Measurements from ENCODE around the gene FAIM2.

FAIM2 gene

DNA sequence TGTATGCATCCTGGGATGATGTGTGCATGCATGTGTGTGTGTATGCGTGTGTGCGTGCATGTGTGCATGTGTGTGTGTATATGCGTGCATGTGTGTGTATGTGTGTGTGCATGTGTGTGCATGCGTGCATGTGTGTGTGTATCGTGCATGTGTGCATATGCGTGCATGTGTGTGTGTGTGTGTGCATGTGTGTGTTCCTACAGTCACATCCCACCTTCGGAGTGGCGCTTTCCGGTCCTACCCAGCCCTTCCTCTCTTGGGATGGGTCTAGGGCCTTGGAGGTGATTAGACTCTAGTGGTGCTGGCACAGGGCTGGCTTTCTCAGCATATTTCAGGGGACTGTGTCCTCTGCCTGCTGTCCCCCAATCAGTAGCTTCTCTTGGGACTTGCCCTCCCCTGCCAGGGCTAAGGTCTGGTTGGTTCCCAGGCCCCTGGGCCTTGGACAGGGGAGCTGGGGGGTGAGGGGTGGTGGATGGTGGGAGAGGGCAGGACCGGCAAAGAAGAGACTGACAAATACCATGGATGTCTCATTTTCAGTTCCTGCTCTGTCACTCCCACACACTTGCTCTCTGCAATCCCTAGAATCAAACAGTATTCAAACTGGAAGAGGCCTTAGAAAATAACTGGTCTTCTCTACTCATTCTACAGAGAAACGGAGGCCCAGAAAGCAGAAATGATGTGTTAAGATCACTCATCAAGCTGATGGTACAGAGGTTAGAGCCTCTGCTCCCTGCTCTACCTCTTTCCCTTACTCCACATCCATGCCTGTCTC, 21.9 kb upstream of the FAIM2 start:
- Histone ChIP-seq H3K27me3 (ENCODE audit: control insufficient read depth, insufficient read depth, low read length) (no peaks in the 10 kb centered on the region), H3K36me3 (ENCODE audit: control insufficient read depth, insufficient read depth, low read length) (no peaks in the 10 kb centered on the region), H3K4me3 (ENCODE audit: low read length) (no peak overlapping the region), H3K4me1 (ENCODE audit: control insufficient read depth, insufficient read depth, low read length) (peaks cover 1% of the 10 kb centered on the region; the same call in 1 of the 2 replicates), H3K9me3 (ENCODE audit: control insufficient read depth, insufficient read depth, low read length) (no peaks in the 10 kb centered on the region), H3K27ac (ENCODE audit: low read length) (no peak overlapping the region)
- no CpG with 5 or more reads among the region's 11 CpGs for WGBS (ENCODE audit: insufficient coverage, insufficient read length)
- DNase-seq (ENCODE audit: low read depth, low spot score): no peak

DNA sequence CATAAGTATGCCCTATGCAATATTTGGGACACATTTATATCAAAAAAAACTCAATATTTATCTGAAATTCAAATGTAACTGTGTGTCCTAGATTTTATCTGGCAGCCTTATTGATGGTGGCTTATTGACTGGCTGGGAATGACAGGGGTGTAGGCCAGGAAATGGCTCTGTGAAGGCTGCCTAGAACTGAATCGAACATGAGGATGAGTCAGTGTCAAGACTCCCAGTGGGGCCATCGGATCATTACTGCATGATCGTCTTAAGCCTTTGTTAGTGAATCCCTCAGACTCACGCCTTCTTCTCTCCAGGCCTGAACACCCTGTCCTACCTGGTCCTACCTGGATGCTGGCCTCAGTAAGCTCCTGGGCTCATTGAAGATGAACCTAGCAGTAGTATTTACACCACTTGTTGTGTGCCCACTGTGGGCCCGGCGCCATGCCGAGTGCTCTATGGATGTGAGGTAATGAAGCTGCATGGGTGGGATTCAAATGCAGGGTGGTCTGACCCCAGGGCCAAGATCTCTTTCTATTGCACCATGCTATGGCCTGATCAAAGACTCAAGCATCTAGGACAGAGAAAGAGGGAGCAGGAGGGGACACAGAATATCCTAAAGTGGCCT, 21.0 kb upstream of the FAIM2 start:
- no peaks in the 10 kb centered on the region for H3K9me3 ChIP-seq (ENCODE audit: control insufficient read depth, insufficient read depth, low read length)
- no CpG with 5 or more reads among the region's 7 CpGs for WGBS (ENCODE audit: insufficient coverage, insufficient read length)
- H3K27me3 ChIP-seq (ENCODE audit: control insufficient read depth, insufficient read depth, low read length): no peaks in the 10 kb centered on the region
- no peak overlapping the region for H3K4me3 ChIP-seq (ENCODE audit: low read length)
- no peaks in the 10 kb centered on the region for H3K36me3 ChIP-seq (ENCODE audit: control insufficient read depth, insufficient read depth, low read length)
- no peak for DNase-seq (ENCODE audit: low read depth, low spot score)
- no peak overlapping the region for H3K27ac ChIP-seq (ENCODE audit: low read length)
- peaks cover 1% of the 10 kb centered on the region; the same call in 1 of the 2 replicates for H3K4me1 ChIP-seq (ENCODE audit: control insufficient read depth, insufficient read depth, low read length)

GRCh38 chr12:49923880-49924556, 20.3 kb upstream of the FAIM2 start:
- Histone ChIP-seq H3K27ac (ENCODE audit: low read length) (no peak overlapping the region), H3K9me3 (ENCODE audit: control insufficient read depth, insufficient read depth, low read length) (no peaks in the 10 kb centered on the region), H3K27me3 (ENCODE audit: control insufficient read depth, insufficient read depth, low read length) (no peaks in the 10 kb centered on the region), H3K36me3 (ENCODE audit: control insufficient read depth, insufficient read depth, low read length) (no peaks in the 10 kb centered on the region), H3K4me1 (ENCODE audit: control insufficient read depth, insufficient read depth, low read length) (peaks cover 1% of the 10 kb centered on the region; the same call in 1 of the 2 replicates), H3K4me3 (ENCODE audit: low read length) (no peak overlapping the region)
- no peak for DNase-seq (ENCODE audit: low read depth, low spot score)
- WGBS (ENCODE audit: insufficient coverage, insufficient read length): no CpG with 5 or more reads among the region's 15 CpGs

GRCh38 chr12:49923035-49923644, 19.4 kb upstream of the FAIM2 start:
- DNase-seq (ENCODE audit: low read depth, low spot score): no peak
- H3K4me1 ChIP-seq (ENCODE audit: control insufficient read depth, insufficient read depth, low read length): peaks cover 1% of the 10 kb centered on the region; the same call in 1 of the 2 replicates
- H3K27ac ChIP-seq (ENCODE audit: low read length): no peak overlapping the region
- no peaks in the 10 kb centered on the region for H3K36me3 ChIP-seq (ENCODE audit: control insufficient read depth, insufficient read depth, low read length)
- no peaks in the 10 kb centered on the region for H3K9me3 ChIP-seq (ENCODE audit: control insufficient read depth, insufficient read depth, low read length)
- no CpG with 5 or more reads among the region's 7 CpGs for WGBS (ENCODE audit: insufficient coverage, insufficient read length)
- no peak overlapping the region for H3K4me3 ChIP-seq (ENCODE audit: low read length)
- H3K27me3 ChIP-seq (ENCODE audit: control insufficient read depth, insufficient read depth, low read length): no peaks in the 10 kb centered on the region

DNA sequence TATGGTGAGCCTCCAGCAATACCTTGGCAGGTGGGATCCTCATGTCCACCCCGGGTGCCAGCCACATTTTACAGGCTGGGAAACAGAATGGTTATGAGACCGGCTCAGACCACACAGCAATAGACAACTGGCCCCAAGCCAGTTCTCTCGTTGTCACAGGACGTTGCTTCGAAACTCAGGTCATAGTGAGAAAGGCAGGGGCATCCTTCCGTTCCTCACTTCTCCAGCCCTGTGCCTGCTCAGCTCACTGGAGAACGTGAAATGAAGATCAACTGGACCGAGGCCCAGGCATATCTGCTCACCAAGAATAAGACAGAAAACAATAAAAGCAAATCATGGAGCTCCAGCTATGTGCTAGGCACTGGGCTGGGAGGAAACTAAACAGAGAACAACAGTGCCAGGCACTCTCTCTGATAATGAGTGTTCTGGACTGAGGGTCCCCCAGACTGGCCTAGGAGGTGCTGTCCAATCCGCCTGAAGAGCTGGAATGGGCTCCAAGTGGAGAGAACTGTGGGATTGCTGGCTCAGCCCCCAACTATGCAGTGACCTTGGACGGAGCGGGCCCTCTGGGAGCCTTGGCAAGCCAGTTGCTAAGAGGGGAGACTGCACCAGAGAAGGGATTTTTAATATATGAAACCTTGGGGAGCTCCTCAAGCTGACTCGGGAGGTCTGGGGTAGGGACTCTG, 18.8 kb upstream of the FAIM2 start:
- Histone ChIP-seq H3K4me1 (ENCODE audit: control insufficient read depth, insufficient read depth, low read length) (peaks cover 1% of the 10 kb centered on the region; the same call in 1 of the 2 replicates), H3K4me3 (ENCODE audit: low read length) (no peak overlapping the region), H3K36me3 (ENCODE audit: control insufficient read depth, insufficient read depth, low read length) (no peaks in the 10 kb centered on the region), H3K27ac (ENCODE audit: low read length) (no peak overlapping the region), H3K9me3 (ENCODE audit: control insufficient read depth, insufficient read depth, low read length) (no peaks in the 10 kb centered on the region), H3K27me3 (ENCODE audit: control insufficient read depth, insufficient read depth, low read length) (no peaks in the 10 kb centered on the region)
- DNase-seq (ENCODE audit: low read depth, low spot score): no peak
- WGBS (ENCODE audit: insufficient coverage, insufficient read length): no CpG with 5 or more reads among the region's 12 CpGs

DNA sequence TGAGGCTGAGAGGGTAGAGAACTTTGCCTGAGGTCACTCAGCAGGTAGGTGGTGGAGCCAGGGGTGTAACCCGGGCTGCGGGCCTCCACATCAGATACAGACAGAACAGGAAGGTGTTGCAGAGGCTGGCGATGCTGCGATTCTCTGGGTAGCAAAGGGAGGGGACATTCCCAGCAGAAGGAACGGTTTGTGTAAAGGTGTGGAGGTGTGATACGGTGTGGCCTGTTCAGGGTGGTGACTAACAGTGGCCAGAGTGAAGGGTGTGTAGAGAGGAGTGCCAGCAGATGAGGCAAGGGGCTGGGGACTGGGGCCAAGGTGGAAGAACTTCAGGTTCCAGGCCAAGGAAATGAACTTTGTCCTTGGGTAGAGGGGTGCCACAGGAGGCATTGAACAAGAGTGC, 18.2 kb upstream of the FAIM2 start:
- no peak for DNase-seq (ENCODE audit: low read depth, low spot score)
- Histone ChIP-seq H3K27me3 (ENCODE audit: control insufficient read depth, insufficient read depth, low read length) (no peaks in the 10 kb centered on the region), H3K9me3 (ENCODE audit: control insufficient read depth, insufficient read depth, low read length) (no peaks in the 10 kb centered on the region), H3K27ac (ENCODE audit: low read length) (no peak overlapping the region), H3K4me1 (ENCODE audit: control insufficient read depth, insufficient read depth, low read length) (peaks cover 1% of the 10 kb centered on the region; the same call in 1 of the 2 replicates), H3K4me3 (ENCODE audit: low read length) (no peak overlapping the region), H3K36me3 (ENCODE audit: control insufficient read depth, insufficient read depth, low read length) (no peaks in the 10 kb centered on the region)
- WGBS (ENCODE audit: insufficient coverage, insufficient read length): no CpG with 5 or more reads among the region's 6 CpGs

DNA sequence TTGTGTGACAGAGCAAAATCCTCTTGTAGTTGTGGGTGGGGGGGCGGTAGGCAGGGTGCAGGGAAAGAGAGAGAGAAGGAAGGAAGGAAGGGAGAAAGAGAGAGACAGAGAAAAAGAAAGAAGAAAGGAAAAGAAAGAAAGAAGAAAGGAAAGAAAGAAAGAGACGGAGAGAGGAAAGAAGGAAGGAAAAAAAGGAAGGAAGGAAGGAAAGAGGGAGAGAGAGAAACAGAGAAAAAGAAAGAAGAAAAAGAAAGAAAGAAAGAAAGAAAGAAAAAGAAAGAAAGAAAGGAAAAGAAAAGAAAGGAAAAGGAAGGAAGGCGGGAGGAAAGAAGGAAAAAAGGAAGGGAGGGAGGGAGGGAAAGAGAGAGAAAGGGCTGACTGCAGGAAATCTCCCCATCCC, 17.6 kb upstream of the FAIM2 start:
- no peaks in the 10 kb centered on the region for H3K9me3 ChIP-seq (ENCODE audit: control insufficient read depth, insufficient read depth, low read length)
- no peak overlapping the region for H3K27ac ChIP-seq (ENCODE audit: low read length)
- DNase-seq (ENCODE audit: low read depth, low spot score): no peak
- peaks cover 1% of the 10 kb centered on the region; the same call in 1 of the 2 replicates for H3K4me1 ChIP-seq (ENCODE audit: control insufficient read depth, insufficient read depth, low read length)
- WGBS (ENCODE audit: insufficient coverage, insufficient read length): no CpG with 5 or more reads among the region's 3 CpGs
- no peaks in the 10 kb centered on the region for H3K36me3 ChIP-seq (ENCODE audit: control insufficient read depth, insufficient read depth, low read length)
- H3K27me3 ChIP-seq (ENCODE audit: control insufficient read depth, insufficient read depth, low read length): no peaks in the 10 kb centered on the region
- H3K4me3 ChIP-seq (ENCODE audit: low read length): no peak overlapping the region

GRCh38 chr12:49920915-49921286, 17.2 kb upstream of the FAIM2 start:
- no peak for DNase-seq (ENCODE audit: low read depth, low spot score)
- WGBS (ENCODE audit: insufficient coverage, insufficient read length): no CpG with 5 or more reads among the region's 3 CpGs
- Histone ChIP-seq H3K4me3 (ENCODE audit: low read length) (no peak overlapping the region), H3K9me3 (ENCODE audit: control insufficient read depth, insufficient read depth, low read length) (no peaks in the 10 kb centered on the region), H3K4me1 (ENCODE audit: control insufficient read depth, insufficient read depth, low read length) (peaks cover 1% of the 10 kb centered on the region; the same call in 1 of the 2 replicates), H3K27me3 (ENCODE audit: control insufficient read depth, insufficient read depth, low read length) (no peaks in the 10 kb centered on the region), H3K27ac (ENCODE audit: low read length) (no peak overlapping the region), H3K36me3 (ENCODE audit: control insufficient read depth, insufficient read depth, low read length) (no peaks in the 10 kb centered on the region)

- no CpG with 5 or more reads among the region's 12 CpGs for WGBS (ENCODE audit: insufficient coverage, insufficient read length)
- no peak for DNase-seq (ENCODE audit: low read depth, low spot score)
Measured at GRCh38 chr12:49920241-49920914, 16.7 kb upstream of the FAIM2 start.

More at GRCh38 chr12:49920241-49920914, 16.7 kb upstream of the FAIM2 start:
- Histone ChIP-seq H3K4me3 (ENCODE audit: low read length) (no peak overlapping the region), H3K27me3 (ENCODE audit: control insufficient read depth, insufficient read depth, low read length) (no peaks in the 10 kb centered on the region), H3K27ac (ENCODE audit: low read length) (no peak overlapping the region), H3K36me3 (ENCODE audit: control insufficient read depth, insufficient read depth, low read length) (no peaks in the 10 kb centered on the region), H3K9me3 (ENCODE audit: control insufficient read depth, insufficient read depth, low read length) (no peaks in the 10 kb centered on the region), H3K4me1 (ENCODE audit: control insufficient read depth, insufficient read depth, low read length) (peaks cover 1% of the 10 kb centered on the region; the same call in 1 of the 2 replicates)

Data from iPS DF 6.9 (cell line).